H9 (cell line): ENCODE measurements around the gene MRPL1. TPM values are rescaled to one million over a fixed set of nuclear protein-coding genes. Genes with fewer than 3 reads are reported as not detected.

Experiments used
- DNase-seq: peaks from one replicate; pipeline ENCODE4 v3.0.0-alpha.2; 2017
- H2AFZ ChIP-seq: one replicate; pipeline ENCODE4 v1.6.1; 2013; ENCODE audit warnings: mild to moderate bottlenecking, low read length, control low read depth, moderate library complexity
- H2AK5ac ChIP-seq: 2 replicates; pipeline ENCODE4 v1.6.1; 2013; ENCODE audit warnings: low read length, control low read depth, mixed read lengths; ENCODE audit not compliant: insufficient read length
- H2BK120ac ChIP-seq: one replicate; pipeline ENCODE4 v1.6.1; 2013; ENCODE audit warnings: low read depth, mild to moderate bottlenecking, low read length, control low read depth, inconsistent platforms; ENCODE audit not compliant: poor library complexity, severe bottlenecking
- H2BK12ac ChIP-seq: 2 replicates; pipeline ENCODE4 v1.6.1; 2013; ENCODE audit warnings: low read length, control low read depth, mixed read lengths, low read depth; ENCODE audit not compliant: insufficient read length
- H2BK15ac ChIP-seq: 2 replicates; pipeline ENCODE4 v1.6.1; 2013; ENCODE audit warnings: low read depth, low read length, control low read depth
- H2BK20ac ChIP-seq: one replicate; pipeline ENCODE4 v1.6.1; 2013; ENCODE audit warnings: low read depth, mild to moderate bottlenecking, low read length, control low read depth, inconsistent platforms; ENCODE audit not compliant: poor library complexity, severe bottlenecking
- H2BK5ac ChIP-seq: 2 replicates; pipeline ENCODE4 v1.6.1; 2013; ENCODE audit warnings: low read length, control low read depth, mixed read lengths; ENCODE audit not compliant: insufficient read length
- H3K14ac ChIP-seq: 2 replicates; pipeline ENCODE4 v1.6.1; 2013; ENCODE audit warnings: low read length, control low read depth; ENCODE audit not compliant: insufficient read depth
- H3K18ac ChIP-seq: 2 replicates; pipeline ENCODE4 v1.6.1; 2013; ENCODE audit warnings: low read depth, mild to moderate bottlenecking, mixed read lengths, low read length, control low read depth; ENCODE audit not compliant: insufficient read length
- H3K23ac ChIP-seq: 2 replicates; pipeline ENCODE4 v1.6.1; 2013; ENCODE audit warnings: low read length, control low read depth, mixed read lengths, low read depth; ENCODE audit not compliant: insufficient read length
- H3K23me2 ChIP-seq: 2 replicates; pipeline ENCODE4 v1.6.1; 2013; ENCODE audit warnings: low read depth, mild to moderate bottlenecking, mixed read lengths, low read length, control low read depth; ENCODE audit not compliant: insufficient read length, poor library complexity, severe bottlenecking
- H3K27ac ChIP-seq: 2 replicates; pipeline ENCODE4 v1.5.1; 2013; ENCODE audit warnings: low read length, control low read depth, mixed read lengths, low read depth; ENCODE audit not compliant: insufficient read length
- H3K27me3 ChIP-seq: 2 replicates; pipeline ENCODE4 v1.6.1; 2013; ENCODE audit warnings: low read length, control low read depth, inconsistent platforms; ENCODE audit not compliant: insufficient read depth
- H3K4ac ChIP-seq: 2 replicates; pipeline ENCODE4 v1.6.1; 2013; ENCODE audit warnings: low read depth, mild to moderate bottlenecking, control low read depth, inconsistent platforms, low read length, moderate library complexity
- H3K4me1 ChIP-seq: 2 replicates; pipeline ENCODE4 v1.6.1; 2013; ENCODE audit warnings: low read length, control low read depth, inconsistent platforms; ENCODE audit not compliant: insufficient read depth
- H3K4me2 ChIP-seq: 2 replicates; pipeline ENCODE4 v1.6.1; 2013; ENCODE audit warnings: low read length, control low read depth, mixed read lengths; ENCODE audit not compliant: insufficient read length, insufficient read depth
- H3K56ac ChIP-seq: 2 replicates; pipeline ENCODE4 v1.6.1; 2013; ENCODE audit warnings: low read depth, mild to moderate bottlenecking, mixed read lengths, low read length, control low read depth; ENCODE audit not compliant: insufficient read length
- H3K79me1 ChIP-seq: 2 replicates; pipeline ENCODE4 v1.6.1; 2013; ENCODE audit warnings: low read depth, mild to moderate bottlenecking, moderate library complexity, low read length, control low read depth, inconsistent platforms; ENCODE audit not compliant: insufficient read depth, poor library complexity, severe bottlenecking
- H3K79me2 ChIP-seq: 2 replicates; pipeline ENCODE4 v1.6.1; 2013; ENCODE audit warnings: low read length, control low read depth, inconsistent platforms; ENCODE audit not compliant: insufficient read depth
- H3K9ac ChIP-seq: 2 replicates; pipeline ENCODE4 v1.6.1; 2013; ENCODE audit warnings: low read length, control low read depth, mixed read lengths; ENCODE audit not compliant: insufficient read length; ENCODE audit errors: extremely low read depth
- H3K9me3 ChIP-seq: one replicate; pipeline ENCODE4 v1.6.1; 2013; ENCODE audit warnings: low read depth, low read length, inconsistent platforms; ENCODE audit not compliant: control insufficient read depth
- H3T11ph ChIP-seq: one replicate; pipeline ENCODE4 v1.6.1; 2013; ENCODE audit warnings: mild to moderate bottlenecking, low read length, control low read depth, inconsistent platforms
- H4K20me1 ChIP-seq: one replicate; pipeline ENCODE4 v1.6.1; 2013; ENCODE audit not compliant: control insufficient read depth, insufficient read length, insufficient read depth
- H4K5ac ChIP-seq: 2 replicates; pipeline ENCODE4 v1.6.1; 2013; ENCODE audit warnings: low read depth, mild to moderate bottlenecking, mixed read lengths, low read length, control low read depth; ENCODE audit not compliant: insufficient read length
- H4K8ac ChIP-seq: replicated peaks from 2 replicates; pipeline ENCODE4 v1.6.1; 2013; ENCODE audit warnings: low read length, control low read depth, mixed read lengths, low read depth; ENCODE audit not compliant: insufficient read length
- H4K91ac ChIP-seq: 2 replicates; pipeline ENCODE4 v1.6.1; 2013; ENCODE audit warnings: low read depth, mild to moderate bottlenecking, moderate library complexity, mixed read lengths, low read length, control low read depth; ENCODE audit not compliant: insufficient read length
- H3K27ac Mint-ChIP-seq, 3 experiments: 2 replicates in 2 of 3; 3 replicates in 1 of 3; pipeline ENCODE4 v1.8.0; 2020 to 2021; ENCODE audit warnings: mixed read lengths in 3 of 3, mild to moderate bottlenecking in 1 of 3, moderate library complexity in 1 of 3
- H3K27me3 Mint-ChIP-seq: 2 replicates; pipeline ENCODE4 v1.8.0; 2021; ENCODE audit warnings: low read depth, mild to moderate bottlenecking, moderate library complexity, mixed read lengths
- H3K36me3 Mint-ChIP-seq, 3 experiments: 2 replicates in 2 of 3; 3 replicates in 1 of 3; pipeline ENCODE4 v1.8.0; 2020 to 2021; ENCODE audit warnings: low read depth in 3 of 3, mixed read lengths in 3 of 3; ENCODE audit not compliant: insufficient read depth in 1 of 3
- H3K4me1 Mint-ChIP-seq, 2 experiments: 2 replicates each; pipeline ENCODE4 v1.8.0; 2020; ENCODE audit warnings: mixed read lengths in 2 of 2
- H3K4me3 Mint-ChIP-seq, 2 experiments: 2 replicates in 1 of 2; 3 replicates in 1 of 2; pipeline ENCODE4 v1.8.0; 2020 to 2021; ENCODE audit warnings: mild to moderate bottlenecking in 2 of 2, mixed read lengths in 2 of 2, moderate library complexity in 1 of 2
- H3K9me3 Mint-ChIP-seq, 2 experiments: 2 replicates in 1 of 2; 3 replicates in 1 of 2; pipeline ENCODE4 v1.8.0; 2020; ENCODE audit warnings: mild to moderate bottlenecking in 2 of 2, mixed read lengths in 2 of 2, moderate library complexity in 1 of 2
- CTCF ChIP-seq: fragments of 200-600 bp; sonication (generic); conservative IDR thresholded peaks from 3 replicates; pipeline ENCODE4 v1.8.0; 2021; ENCODE audit warnings: antibody characterized with exemption, mild to moderate bottlenecking
- total RNA-seq: library from RNA; stranded (reverse); gene quantifications from 2 replicates; pipeline ENCODE4 v1.2.1, GENCODE V29; 2021

Gene MRPL1
- total RNA-seq, 1 experiment from 2014 or later: 39.0 TPM

- DNase-seq: no peak
- Histone ChIP-seq H4K8ac (no peak overlapping the region), H3K79me2 (no peaks in the 10 kb centered on the region), H4K91ac (no peak overlapping the region), H3K27ac (no peak overlapping the region), H3K4ac (no peak overlapping the region), H3K4me2 (no peak overlapping the region), H3K9ac (no peak overlapping the region), H4K20me1 (no peaks in the 10 kb centered on the region), H3K79me1 (no peaks in the 10 kb centered on the region), H2BK20ac (no peak overlapping the region), H3K18ac (no peak overlapping the region), H2AFZ (no peak overlapping the region), H3K23ac (no peak overlapping the region), H3K23me2 (no peaks in the 10 kb centered on the region), H2BK15ac (no peak overlapping the region), H3K4me1 (peaks cover 3% of the 10 kb centered on the region), H2AK5ac (no peak overlapping the region), H3K56ac (no peak overlapping the region), H3K27me3 (no peaks in the 10 kb centered on the region), H2BK5ac (no peak overlapping the region), H4K5ac (no peak overlapping the region), H2BK12ac (no peak overlapping the region), H3K9me3 (no peaks in the 10 kb centered on the region), H3T11ph (no peak overlapping the region), H3K14ac (no peak overlapping the region), H2BK120ac (no peak overlapping the region)
- Mint-ChIP-seq H3K36me3 (no peaks in the 10 kb centered on the region), H3K4me1 (peaks cover 18 to 28% of the 10 kb centered on the region in 2 experiments), H3K9me3 (no peaks in the 10 kb centered on the region; a peak in 1 of 5 replicates), H3K27ac (no peak overlapping the region), H3K4me3 (no peak overlapping the region), H3K27me3 (no peaks in the 10 kb centered on the region; the same call in 1 of the 2 replicates)
- no peak for TF ChIP-seq CTCF
Observed at GRCh38 chr4:77990456-77990855, 127.8 kb downstream of the MRPL1 start.
